Keratinocyte (primary cell): Measurements from ENCODE around the gene C3orf49. TPM values are rescaled to one million over a fixed set of nuclear protein-coding genes. Genes with fewer than 3 reads are reported as not detected.

Experiments
- DNase-seq: peaks from one replicate; pipeline ENCODE4 v3.0.0-alpha.2; 2011; ENCODE audit warnings: low read depth, missing footprints, low spot score
- FAIRE-seq: peaks from 2 replicates; lab custom pipeline; 2011; peaks lifted over from hg19 to GRCh38; lab: Jason Lieb, UNC
- H2AFZ ChIP-seq: 2 replicates; pipeline ENCODE4 v1.6.0; 2012; ENCODE audit warnings: low read length, control low read depth, inconsistent platforms; ENCODE audit not compliant: control insufficient read depth
- H3K27ac ChIP-seq: 2 replicates; pipeline ENCODE4 v1.5.1; 2011; ENCODE audit warnings: low read length; ENCODE audit not compliant: control insufficient read depth, insufficient read depth
- H3K27me3 ChIP-seq: 3 replicates; pipeline ENCODE4 v1.6.0; 2011; ENCODE audit warnings: low read length; ENCODE audit not compliant: control insufficient read depth, insufficient read depth; ENCODE audit errors: extremely low read depth
- H3K36me3 ChIP-seq, 2 experiments: 2 replicates in 1 of 2; 3 replicates in 1 of 2; pipeline ENCODE4 v1.5.1; 2011; ENCODE audit warnings: low read length in 2 of 2, mild to moderate bottlenecking in 1 of 2; ENCODE audit not compliant: control insufficient read depth in 2 of 2, insufficient read depth in 2 of 2; ENCODE audit errors: extremely low read depth in 1 of 2
- H3K4me1 ChIP-seq: 3 replicates; pipeline ENCODE4 v1.5.1; 2011; ENCODE audit warnings: low read length; ENCODE audit not compliant: control insufficient read depth, insufficient read depth; ENCODE audit errors: extremely low read depth
- H3K4me2 ChIP-seq: 3 replicates; pipeline ENCODE4 v1.6.0; 2011; ENCODE audit warnings: low read depth, low read length; ENCODE audit not compliant: control insufficient read depth, insufficient read depth; ENCODE audit errors: extremely low read depth
- H3K4me3 ChIP-seq, 3 experiments: fragments of 200-600 bp in 1 of 3; sonication (generic) in 1 of 3; 2 replicates in 2 of 3; 3 replicates in 1 of 3; pipeline ENCODE4 v1.5.1; 2011 to 2016; ENCODE audit warnings: low read length in 3 of 3, mild to moderate bottlenecking in 3 of 3, control low read depth in 2 of 3, inconsistent platforms in 1 of 3, low read depth in 1 of 3, mixed read lengths in 1 of 3, mixed run types in 1 of 3, moderate library complexity in 1 of 3; ENCODE audit not compliant: control insufficient read depth in 2 of 3, insufficient read depth in 2 of 3; ENCODE audit errors: extremely low read depth in 1 of 3
- H3K79me2 ChIP-seq: 2 replicates; pipeline ENCODE4 v1.6.0; 2012; ENCODE audit warnings: low read length; ENCODE audit not compliant: control insufficient read depth, insufficient read depth
- H3K9ac ChIP-seq: 3 replicates; pipeline ENCODE4 v1.6.0; 2011; ENCODE audit warnings: low read length; ENCODE audit not compliant: control insufficient read depth, insufficient read depth; ENCODE audit errors: extremely low read depth
- H3K9me1 ChIP-seq: 3 replicates; pipeline ENCODE4 v1.6.0; 2011; ENCODE audit warnings: low read length; ENCODE audit not compliant: control insufficient read depth, insufficient read depth; ENCODE audit errors: extremely low read depth
- H3K9me3 ChIP-seq: 2 replicates; pipeline ENCODE4 v1.5.1; 2012; ENCODE audit warnings: low read depth, low read length; ENCODE audit not compliant: control insufficient read depth
- H4K20me1 ChIP-seq: 3 replicates; pipeline ENCODE4 v1.6.0; 2011; ENCODE audit warnings: low read length; ENCODE audit not compliant: control insufficient read depth, insufficient read depth; ENCODE audit errors: extremely low read depth
- CTCF ChIP-seq, 3 experiments: IDR thresholded peaks in 1 of 3; conservative IDR thresholded peaks in 1 of 3; optimal IDR thresholded peaks in 1 of 3; 2 replicates in 2 of 3; 3 replicates in 1 of 3; pipeline versions ENCODE3 to v1.5.1; 2011; ENCODE audit warnings: low read length in 3 of 3, mild to moderate bottlenecking in 3 of 3, moderate library complexity in 2 of 3, control low read depth in 1 of 3, inconsistent platforms in 1 of 3; ENCODE audit not compliant: insufficient read depth in 2 of 3; ENCODE audit errors: extremely low read depth in 1 of 3
- EZH2 ChIP-seq: IDR thresholded peaks from one replicate; pipeline ENCODE4 v1.6.1; 2012; ENCODE audit warnings: inconsistent platforms, mild to moderate bottlenecking, low read length, moderate library complexity
- dilution Hi-C: fragments of 300-500 bp; cut with MboI; formaldehyde crosslinking; loops from one replicate; pipeline ENCODE4 v1.7.0; 2020; ENCODE audit warnings: low sequenced_read_pairs; ENCODE audit not compliant: extremely low pct_ligation_motif_present
- polyA minus RNA-seq, 3 experiments: library from RNA; depleted of rRNA, polyadenylated mRNA; stranded (reverse); fragments of >200 nt; gene quantifications; 1 replicate in 1 of 3; 2 replicates in 1 of 3; 3 replicates in 1 of 3; pipeline ENCODE4 v1.2.3, GENCODE V29; 2011
- polyA plus RNA-seq, 5 experiments: library from polyadenylated mRNA; depleted of rRNA in 3 of 5; stranded (reverse) in 3 of 5; stranded (forward) in 1 of 5; unstranded in 1 of 5; fragments of >200 nt; gene quantifications; 1 replicate in 1 of 5; 2 replicates in 3 of 5; 3 replicates in 1 of 5; pipeline versions ENCODE4 v1.2.1 to v1.2.3, GENCODE V29; 2011 to 2012; ENCODE audit warnings: missing spikeins in 2 of 5, low read depth in 1 of 5, low replicate concordance in 1 of 5

Gene C3orf49, protein sequence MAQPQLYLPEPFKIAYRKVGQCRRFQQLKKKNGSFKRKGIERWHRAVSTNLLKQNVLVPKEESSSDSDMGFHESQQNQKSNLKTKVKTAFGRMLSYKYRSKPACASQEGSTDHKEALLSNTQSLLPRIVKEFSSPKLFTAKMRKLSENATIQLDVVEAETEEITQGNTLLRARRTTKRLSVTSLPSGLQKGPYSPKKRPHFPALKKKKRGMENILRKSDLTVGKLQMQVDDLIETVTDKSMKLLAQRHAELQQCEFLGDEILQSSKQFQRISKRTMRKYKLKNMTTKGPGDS
- not detected in 3 replicates for polyA plus RNA-seq
- polyA plus RNA-seq (2011; ENCODE audit: low read depth): not detected
- not detected in 2 replicates for polyA plus RNA-seq (2011; cell fraction: cytosol; rRNA removed)
- polyA plus RNA-seq (2011; cell fraction: nucleus; rRNA removed): not detected in 2 replicates
- not detected in 2 replicates for polyA plus RNA-seq (2012; ENCODE audit: low replicate concordance)
- polyA minus RNA-seq: not detected in 3 replicates
- not detected for polyA minus RNA-seq (2011; cell fraction: cytosol; rRNA and poly(A)+ RNA removed)
- not detected in 2 replicates for polyA minus RNA-seq (2011; cell fraction: nucleus; rRNA and poly(A)+ RNA removed)

- DNase-seq (no peak), FAIRE-seq (no peak)
- no peaks in the 10 kb centered on the region for H3K9me3 ChIP-seq
- peaks cover under 1% of the 10 kb centered on the region for H3K4me1 ChIP-seq
- no peaks in the 10 kb centered on the region for H3K36me3 ChIP-seq
- H3K4me2 ChIP-seq: no peak within 1 kb of the TSS
- H3K9me1 ChIP-seq: no peaks in the 10 kb centered on the region
- dilution Hi-C loops: no loop called here
- no peak within 1 kb of the TSS for H3K27ac ChIP-seq
- no peak within 1 kb of the TSS for H2AFZ ChIP-seq
- no peak for TF ChIP-seq CTCF (optimal IDR thresholded peaks at IDR 0.05 in 1 of 3, IDR thresholded peaks at IDR 0.05 in 1 of 3, conservative IDR thresholded peaks at IDR 0.05 in 1 of 3; ENCODE audit: extremely low read depth in 1 of 3, insufficient read depth in 2 of 3, low read length in 3 of 3)
- TF ChIP-seq EZH2: no peak
- no peaks in the 10 kb centered on the region for H4K20me1 ChIP-seq
- no peaks in the 10 kb centered on the region for H3K79me2 ChIP-seq
- H3K27me3 ChIP-seq: no peaks in the 10 kb centered on the region
- no peak within 1 kb of the TSS for H3K9ac ChIP-seq
- no peak within 1 kb of the TSS for H3K4me3 ChIP-seq
Observed at GRCh38 chr3:63819151-63819398, at the start of gene C3orf49. Gene C3orf49, plus strand, starts transcription at chr3:63819299. Its CDS starts 173 bp downstream, at chr3:63819472.

DNA sequence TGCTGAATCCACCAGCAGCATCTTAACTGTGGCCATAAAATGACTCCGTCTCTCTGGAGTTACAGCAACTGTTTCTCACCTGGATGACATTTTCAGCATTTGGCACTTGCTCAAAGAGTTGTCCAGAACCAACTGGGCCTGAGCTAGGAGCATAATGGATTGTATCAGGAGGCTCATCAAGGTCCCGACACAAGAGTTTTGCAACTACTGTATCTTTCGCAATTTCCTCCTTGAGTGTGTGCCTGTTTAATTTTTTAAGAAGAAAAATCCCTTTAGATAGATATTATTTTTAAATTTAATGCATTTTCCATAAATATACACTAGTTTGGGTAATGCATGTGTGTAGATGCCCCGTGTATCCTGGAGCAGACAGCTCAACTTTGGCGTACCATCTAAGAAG lies 44.3 kb upstream of the C3orf49 start:
- TF ChIP-seq CTCF (optimal IDR thresholded peaks at IDR 0.05 in 1 of 3, IDR thresholded peaks at IDR 0.05 in 1 of 3, conservative IDR thresholded peaks at IDR 0.05 in 1 of 3; ENCODE audit: extremely low read depth in 1 of 3, insufficient read depth in 2 of 3, low read length in 3 of 3): no peak
- no peak overlapping the region for H3K4me3 ChIP-seq
- DNase-seq (no peak), FAIRE-seq (no peak)
- no peaks in the 10 kb centered on the region for H3K4me1 ChIP-seq
- H3K9me1 ChIP-seq: no peaks in the 10 kb centered on the region
- no peaks in the 10 kb centered on the region for H3K79me2 ChIP-seq
- H3K36me3 ChIP-seq: no peaks in the 10 kb centered on the region
- H4K20me1 ChIP-seq: no peaks in the 10 kb centered on the region
- H3K4me2 ChIP-seq: no peak overlapping the region
- H3K9me3 ChIP-seq: no peaks in the 10 kb centered on the region
- no peak overlapping the region for H3K27ac ChIP-seq
- H3K27me3 ChIP-seq: no peaks in the 10 kb centered on the region
- H2AFZ ChIP-seq: no peak overlapping the region
- dilution Hi-C loops: no loop called here
- no peak overlapping the region for H3K9ac ChIP-seq
